Adipocyte (in vitro differentiated cells): ENCODE results near the gene KCNQ4.
A peak's percentile ranks its signal among the peaks of the same experiment; 100 is the strongest.

ENCODE experiments used
- DNase-seq: peaks from one replicate; pipeline ENCODE4 v3.0.0-alpha.2; 2015; ENCODE audit warnings: low read depth
- H3K27me3 ChIP-seq: replicated peaks from 2 replicates; pipeline ENCODE4 v1.7.0; 2013; ENCODE audit warnings: mild to moderate bottlenecking, low read length, moderate library complexity; ENCODE audit not compliant: control insufficient read depth, insufficient read depth
- H3K36me3 ChIP-seq: 2 replicates; pipeline ENCODE4 v1.7.0; 2013; ENCODE audit warnings: low read length, mild to moderate bottlenecking, moderate library complexity; ENCODE audit not compliant: control insufficient read depth, insufficient read depth, severe bottlenecking
- H3K4me1 ChIP-seq: 2 replicates; pipeline ENCODE4 v1.7.0; 2013; ENCODE audit warnings: mild to moderate bottlenecking, low read length, moderate library complexity; ENCODE audit not compliant: control insufficient read depth, insufficient read depth
- H3K4me3 ChIP-seq: 2 replicates; pipeline ENCODE4 v1.7.0; 2013; ENCODE audit warnings: mild to moderate bottlenecking, low read length, moderate library complexity
- H3K9ac ChIP-seq: 2 replicates; pipeline ENCODE4 v1.7.0; 2013; ENCODE audit warnings: mild to moderate bottlenecking, low read length, moderate library complexity
- H3K9me3 ChIP-seq: 2 replicates; pipeline ENCODE4 v1.7.0; 2013; ENCODE audit warnings: mild to moderate bottlenecking, low read length, moderate library complexity; ENCODE audit not compliant: control insufficient read depth

The KCNQ4 gene

DNA sequence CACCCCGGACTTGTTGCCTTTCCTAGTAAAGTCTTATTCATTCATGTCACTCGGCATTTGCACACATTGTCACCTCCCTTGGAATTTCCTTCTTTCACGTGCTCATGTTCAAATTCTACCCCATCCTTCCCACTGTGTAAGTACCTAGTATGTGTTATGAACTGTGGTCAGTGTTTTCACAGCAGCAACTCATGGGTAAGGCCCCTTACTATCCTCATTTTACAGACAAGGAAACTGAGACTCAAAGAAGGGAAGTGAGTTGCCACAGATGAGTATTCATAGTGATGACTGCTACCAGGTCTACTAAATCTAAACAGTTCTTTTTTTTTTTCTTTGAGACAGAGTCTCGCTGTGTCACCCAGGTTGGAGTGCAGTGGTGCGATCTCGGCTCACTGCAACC is 68.1 kb downstream of the KCNQ4 start:
- no peaks in the 10 kb centered on the region for H3K9me3 ChIP-seq
- no peaks in the 10 kb centered on the region for H3K27me3 ChIP-seq
- DNase-seq: no peak
- H3K4me3 ChIP-seq: no peak overlapping the region
- H3K4me1 ChIP-seq: peaks cover 2% of the 10 kb centered on the region
- no peaks in the 10 kb centered on the region for H3K36me3 ChIP-seq
- H3K9ac ChIP-seq: no peak overlapping the region

GRCh38 chr1:40853113-40853884 is 69.7 kb downstream of the KCNQ4 start:
- Histone ChIP-seq H3K27me3 (no peaks in the 10 kb centered on the region), H3K4me1 (peaks cover 2% of the 10 kb centered on the region), H3K9me3 (no peaks in the 10 kb centered on the region), H3K36me3 (no peaks in the 10 kb centered on the region), H3K4me3 (no peak overlapping the region), H3K9ac (no peak overlapping the region)
- DNase-seq: no peak

DNA sequence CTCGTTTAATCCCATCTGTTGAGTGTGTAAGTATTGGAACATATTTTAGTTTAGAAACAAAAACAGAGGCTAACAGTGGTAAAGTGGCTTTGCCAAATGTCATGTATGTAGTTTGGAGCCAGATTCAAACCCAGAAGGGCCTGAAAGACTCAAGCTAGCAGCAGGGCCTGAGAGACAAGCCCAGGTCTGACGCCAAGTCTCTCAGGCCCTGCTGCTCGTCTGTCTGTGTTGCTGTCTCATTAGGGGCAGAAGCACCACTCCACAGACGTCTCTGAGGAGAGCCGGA is 70.2 kb downstream of the KCNQ4 start:
- H3K4me1 ChIP-seq: peaks cover 2% of the 10 kb centered on the region
- no peaks in the 10 kb centered on the region for H3K27me3 ChIP-seq
- DNase-seq: no peak

DNA sequence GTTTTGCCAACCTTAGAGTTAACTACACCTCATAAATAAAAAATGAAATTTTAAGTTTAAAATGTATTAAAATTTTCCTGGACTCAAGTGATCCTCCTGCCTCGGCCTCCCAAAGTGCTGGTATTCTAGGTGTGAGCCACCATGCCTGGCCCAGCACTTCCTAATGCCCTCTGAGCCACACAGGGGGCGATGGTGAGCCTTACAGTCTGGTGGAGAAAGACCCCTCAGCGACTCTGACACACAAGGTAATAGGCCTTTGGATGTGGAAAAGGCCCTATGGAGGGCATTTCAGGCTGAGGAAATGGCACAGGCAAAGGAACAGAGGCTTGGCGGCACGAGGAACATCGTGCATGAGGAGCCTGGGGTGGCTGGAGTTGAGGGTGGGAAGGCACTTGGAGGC is 71.9 kb downstream of the KCNQ4 start:
- no peak for DNase-seq
- no peaks in the 10 kb centered on the region for H3K36me3 ChIP-seq
- H3K4me1 ChIP-seq: peaks cover 5% of the 10 kb centered on the region
- no peaks in the 10 kb centered on the region for H3K27me3 ChIP-seq
- no peak overlapping the region for H3K9ac ChIP-seq
- H3K9me3 ChIP-seq: no peaks in the 10 kb centered on the region
- no peak overlapping the region for H3K4me3 ChIP-seq

More for the DNA sequence above, 70.2 kb downstream of the KCNQ4 start:
- H3K4me3 ChIP-seq: no peak overlapping the region
- no peaks in the 10 kb centered on the region for H3K9me3 ChIP-seq
- no peaks in the 10 kb centered on the region for H3K36me3 ChIP-seq
- H3K9ac ChIP-seq: no peak overlapping the region

- Histone ChIP-seq H3K9me3 (no peaks in the 10 kb centered on the region), H3K36me3 (no peaks in the 10 kb centered on the region), H3K4me1 (peaks cover 11% of the 10 kb centered on the region), H3K4me3 (no peak overlapping the region), H3K9ac (no peak overlapping the region), H3K27me3 (no peaks in the 10 kb centered on the region)
- DNase-seq: no peak
Observed at GRCh38 chr1:40856116-40856515, 72.5 kb downstream of the KCNQ4 start.

DNA sequence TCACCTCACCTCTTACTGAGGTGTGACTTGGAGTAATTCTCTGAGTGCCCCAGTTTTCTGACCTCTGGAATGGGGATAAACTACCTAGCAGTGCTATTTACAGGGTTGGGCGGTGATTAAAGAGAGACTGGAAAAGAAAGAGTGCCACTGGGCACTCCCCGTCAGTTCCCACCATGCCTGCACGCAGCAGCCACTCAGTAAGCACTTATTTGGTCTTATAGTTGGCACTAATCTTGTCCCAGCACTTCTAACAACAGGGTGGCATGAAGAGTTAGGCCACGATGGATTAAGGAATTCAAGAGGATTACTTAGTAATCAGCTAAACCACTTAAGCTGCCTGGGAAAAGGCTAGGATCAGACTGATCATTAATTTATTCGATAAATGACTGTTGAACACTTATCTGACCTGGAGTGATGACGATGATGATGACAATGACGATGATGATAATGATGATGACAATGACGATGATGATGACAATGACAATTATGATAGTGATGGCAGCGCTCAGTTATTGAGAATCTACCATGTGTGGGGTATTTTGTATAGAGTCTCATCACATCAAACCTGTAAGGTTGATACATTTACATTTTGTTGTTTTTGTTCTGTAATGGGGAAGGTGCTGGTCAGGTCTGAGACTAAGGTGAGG is 73.2 kb downstream of the KCNQ4 start:
- Histone ChIP-seq H3K9ac (no peak overlapping the region), H3K9me3 (no peaks in the 10 kb centered on the region)
- DNase-seq: no peak

GRCh38 chr1:40857737-40858136 is 74.2 kb downstream of the KCNQ4 start:
- H3K9ac ChIP-seq: no peak overlapping the region

More for the DNA sequence above, 73.2 kb downstream of the KCNQ4 start:
- Histone ChIP-seq H3K27me3 (no peaks in the 10 kb centered on the region), H3K4me1 (peaks cover 12% of the 10 kb centered on the region), H3K36me3 (no peaks in the 10 kb centered on the region), H3K4me3 (no peak overlapping the region)

DNA sequence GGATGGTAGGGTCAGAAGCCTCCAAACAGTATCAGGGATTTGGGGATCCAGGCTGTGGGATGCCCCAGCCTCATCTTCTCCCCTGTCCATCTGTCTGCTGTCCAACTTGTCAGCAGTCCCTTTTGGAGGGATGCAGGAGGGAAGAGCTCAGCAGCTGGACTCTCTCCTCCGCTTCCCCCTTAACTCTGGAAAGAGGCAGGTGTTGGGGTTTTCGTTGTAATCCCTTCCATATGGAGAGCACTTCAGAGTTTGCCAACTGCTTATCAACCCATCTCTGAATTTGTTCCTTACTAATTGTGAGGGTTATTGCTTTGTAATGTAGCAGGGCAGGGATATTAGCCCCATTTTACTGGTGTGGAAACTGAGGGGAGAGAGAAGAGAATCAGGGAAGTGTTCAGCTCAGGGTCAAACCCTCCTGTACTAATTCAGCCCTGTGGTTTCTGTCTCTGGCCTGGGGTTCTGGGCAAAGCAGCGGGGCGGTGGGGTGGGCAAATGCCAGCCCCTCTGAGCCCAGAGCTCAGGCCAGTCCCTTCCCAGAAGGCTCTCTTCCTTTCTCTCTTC is 75.3 kb downstream of the KCNQ4 start:
- Histone ChIP-seq H3K27me3 (no peaks in the 10 kb centered on the region), H3K9ac (no peak overlapping the region), H3K4me1 (peaks cover 9% of the 10 kb centered on the region), H3K9me3 (no peaks in the 10 kb centered on the region), H3K36me3 (no peaks in the 10 kb centered on the region), H3K4me3 (no peak overlapping the region)
- no peak for DNase-seq

More at GRCh38 chr1:40857737-40858136, 74.2 kb downstream of the KCNQ4 start:
- Histone ChIP-seq H3K4me1 (peaks cover 12% of the 10 kb centered on the region), H3K27me3 (no peaks in the 10 kb centered on the region), H3K4me3 (no peak overlapping the region), H3K36me3 (no peaks in the 10 kb centered on the region), H3K9me3 (no peaks in the 10 kb centered on the region)
- no peak for DNase-seq

DNA sequence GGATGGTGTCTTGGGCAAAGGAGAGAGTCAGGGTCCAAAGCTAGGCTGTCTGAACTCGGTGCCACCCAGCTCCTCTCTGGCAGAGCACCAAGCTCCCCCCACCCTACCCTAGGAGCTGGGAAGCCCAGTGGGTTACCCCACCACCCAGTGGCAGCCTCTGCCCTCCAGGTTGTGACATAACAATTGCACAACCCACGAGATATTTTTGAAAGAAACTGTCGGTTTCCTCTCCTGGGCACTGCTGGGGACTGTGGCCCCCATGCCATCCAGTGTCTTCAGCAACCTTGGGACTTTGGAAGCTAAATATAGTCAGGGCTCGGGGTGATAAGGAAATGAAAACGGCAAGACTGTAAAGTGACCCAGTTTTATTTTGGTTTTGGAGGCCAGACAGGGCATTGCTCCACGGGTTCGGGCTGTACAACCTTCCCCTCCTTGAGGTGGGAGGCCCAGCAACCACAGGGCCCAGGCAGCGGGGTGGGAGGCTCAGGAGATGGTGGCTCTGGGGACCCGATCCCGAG is 77.2 kb downstream of the KCNQ4 start:
- no peaks in the 10 kb centered on the region for H3K36me3 ChIP-seq
- H3K4me1 ChIP-seq: peaks cover 9% of the 10 kb centered on the region
- H3K4me3 ChIP-seq: peak overlapping the region; percentile 79
- no peaks in the 10 kb centered on the region for H3K27me3 ChIP-seq
- H3K9me3 ChIP-seq: no peaks in the 10 kb centered on the region
- no peak for DNase-seq
- peak overlapping the region; percentile 76 for H3K9ac ChIP-seq

DNA sequence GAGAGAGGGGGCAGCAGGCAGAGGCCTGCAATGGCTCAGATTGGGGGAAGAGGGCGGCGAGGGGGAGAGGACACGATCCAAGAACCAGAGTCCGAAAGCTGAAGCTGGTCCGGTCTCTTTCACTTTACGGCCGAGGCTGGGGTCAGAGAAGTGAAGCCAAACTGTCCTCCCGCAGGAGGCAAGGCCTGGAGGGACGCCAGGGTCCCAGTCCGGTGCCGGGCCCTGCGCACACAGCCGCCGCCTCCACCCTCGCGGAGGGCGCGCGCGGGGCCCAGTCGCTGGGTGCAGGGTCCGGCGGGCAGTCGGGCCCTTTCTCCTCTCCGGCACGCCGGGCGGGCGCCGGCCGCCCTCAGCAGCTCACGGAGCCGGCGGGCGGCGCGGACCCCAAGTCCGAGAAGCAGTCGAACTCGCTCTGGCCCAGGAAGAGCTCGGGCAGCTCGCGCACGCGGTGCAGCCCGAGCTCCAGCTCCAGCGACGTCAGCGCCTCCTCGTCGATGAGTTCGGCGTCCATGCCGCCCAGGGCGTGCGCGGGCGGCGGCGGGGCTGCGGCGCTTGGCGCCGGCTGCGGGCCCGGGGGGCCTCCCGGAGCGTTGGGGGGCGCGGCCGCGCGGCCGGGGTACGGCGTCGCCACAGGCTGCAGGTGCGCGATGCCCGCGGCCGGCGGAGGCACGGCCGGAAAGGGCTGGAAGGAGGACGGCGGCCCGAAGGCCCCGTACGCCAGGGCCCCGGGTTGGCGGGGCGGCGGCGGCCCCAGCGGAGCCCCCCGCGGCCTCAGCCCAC is 77.8 kb downstream of the KCNQ4 start:
- peak; percentile 74 for DNase-seq
- peaks cover 9% of the 10 kb centered on the region for H3K4me1 ChIP-seq
- no peaks in the 10 kb centered on the region for H3K9me3 ChIP-seq
- peak overlapping the region; percentile 76 for H3K9ac ChIP-seq
- no peaks in the 10 kb centered on the region for H3K27me3 ChIP-seq
- H3K4me3 ChIP-seq: peak overlapping the region; percentile 79
- H3K36me3 ChIP-seq: no peaks in the 10 kb centered on the region
